Measurements from ENCODE around the gene EIF6. TPM values are rescaled to one million over a fixed set of nuclear protein-coding genes. Genes with fewer than 3 reads are reported as not detected.

Gene EIF6
- total RNA-seq, 4 donors from 2014 or later = 63.7 to 89.4 (median 85.2) TPM

- peak in 2 of 3 donors; percentile 12 to 55 for TF ChIP-seq CTCF (IDR thresholded peaks at IDR 0.05)
- ATAC-seq (ENCODE audit: low FRiP score) = peak; percentile 68
- peak; percentile 73 for DNase-seq (ENCODE audit: low spot score)
Measured at GRCh38 chr20:35303735-35304491, 19.3 kb upstream of the EIF6 start.

GRCh38 chr20:35303382-35303734, 18.8 kb upstream of the EIF6 start:
- TF ChIP-seq CTCF (IDR thresholded peaks at IDR 0.05) = no peak
- DNase-seq (ENCODE audit: low spot score) (no peak), ATAC-seq (ENCODE audit: low FRiP score) (no peak)

- TF ChIP-seq CTCF (IDR thresholded peaks at IDR 0.05) = no peak
- DNase-seq (ENCODE audit: low spot score) (no peak), ATAC-seq (ENCODE audit: low FRiP score) (no peak)
Measured at GRCh38 chr20:35302421-35303335, 18.1 kb upstream of the EIF6 start.

GRCh38 chr20:35301426-35301825, 16.9 kb upstream of the EIF6 start:
- ATAC-seq (ENCODE audit: low FRiP score) (no peak), DNase-seq (ENCODE audit: low spot score) (no peak)
- no peak for TF ChIP-seq CTCF (IDR thresholded peaks at IDR 0.05)

GRCh38 chr20:35300469-35301262, 16.1 kb upstream of the EIF6 start:
- no peak for DNase-seq (ENCODE audit: low spot score)
- ATAC-seq (ENCODE audit: low FRiP score) = no peak
- no peak for TF ChIP-seq CTCF (IDR thresholded peaks at IDR 0.05)

- ATAC-seq (ENCODE audit: low FRiP score) (no peak), DNase-seq (ENCODE audit: low spot score) (no peak)
- TF ChIP-seq CTCF (IDR thresholded peaks at IDR 0.05) = no peak
Measured at GRCh38 chr20:35299780-35300179, 15.2 kb upstream of the EIF6 start.

Measured in omental fat pad (tissue), 4 donors.